Keratinocyte (primary cell): ENCODE measurements around the gene ALK. TPM values are rescaled to one million over a fixed set of nuclear protein-coding genes. Genes with fewer than 3 reads are reported as not detected.
"Not testable (repeated sequence)": the region's sequence is repeated elsewhere in the genome, so short reads cannot be mapped to it uniquely, and the experiment has no call there.

Experiments used
- DNase-seq: peaks from one replicate; pipeline ENCODE4 v3.0.0-alpha.2; 2011; ENCODE audit warnings: low read depth, missing footprints, low spot score
- FAIRE-seq: peaks from 2 replicates; lab custom pipeline; 2011; peaks lifted over from hg19 to GRCh38; lab: Jason Lieb, UNC
- H2AFZ ChIP-seq: 2 replicates; pipeline ENCODE4 v1.6.0; 2012; ENCODE audit warnings: low read length, control low read depth, inconsistent platforms; ENCODE audit not compliant: control insufficient read depth
- H3K27ac ChIP-seq: 2 replicates; pipeline ENCODE4 v1.5.1; 2011; ENCODE audit warnings: low read length; ENCODE audit not compliant: control insufficient read depth, insufficient read depth
- H3K27me3 ChIP-seq: 3 replicates; pipeline ENCODE4 v1.6.0; 2011; ENCODE audit warnings: low read length; ENCODE audit not compliant: control insufficient read depth, insufficient read depth; ENCODE audit errors: extremely low read depth
- H3K36me3 ChIP-seq, 2 experiments: 2 replicates in 1 of 2; 3 replicates in 1 of 2; pipeline ENCODE4 v1.5.1; 2011; ENCODE audit warnings: low read length in 2 of 2, mild to moderate bottlenecking in 1 of 2; ENCODE audit not compliant: control insufficient read depth in 2 of 2, insufficient read depth in 2 of 2; ENCODE audit errors: extremely low read depth in 1 of 2
- H3K4me1 ChIP-seq: 3 replicates; pipeline ENCODE4 v1.5.1; 2011; ENCODE audit warnings: low read length; ENCODE audit not compliant: control insufficient read depth, insufficient read depth; ENCODE audit errors: extremely low read depth
- H3K4me2 ChIP-seq: 3 replicates; pipeline ENCODE4 v1.6.0; 2011; ENCODE audit warnings: low read depth, low read length; ENCODE audit not compliant: control insufficient read depth, insufficient read depth; ENCODE audit errors: extremely low read depth
- H3K4me3 ChIP-seq, 3 experiments: fragments of 200-600 bp in 1 of 3; sonication (generic) in 1 of 3; 2 replicates in 2 of 3; 3 replicates in 1 of 3; pipeline ENCODE4 v1.5.1; 2011 to 2016; ENCODE audit warnings: low read length in 3 of 3, mild to moderate bottlenecking in 3 of 3, control low read depth in 2 of 3, inconsistent platforms in 1 of 3, low read depth in 1 of 3, mixed read lengths in 1 of 3, mixed run types in 1 of 3, moderate library complexity in 1 of 3; ENCODE audit not compliant: control insufficient read depth in 2 of 3, insufficient read depth in 2 of 3; ENCODE audit errors: extremely low read depth in 1 of 3
- H3K79me2 ChIP-seq: 2 replicates; pipeline ENCODE4 v1.6.0; 2012; ENCODE audit warnings: low read length; ENCODE audit not compliant: control insufficient read depth, insufficient read depth
- H3K9ac ChIP-seq: 3 replicates; pipeline ENCODE4 v1.6.0; 2011; ENCODE audit warnings: low read length; ENCODE audit not compliant: control insufficient read depth, insufficient read depth; ENCODE audit errors: extremely low read depth
- H3K9me1 ChIP-seq: 3 replicates; pipeline ENCODE4 v1.6.0; 2011; ENCODE audit warnings: low read length; ENCODE audit not compliant: control insufficient read depth, insufficient read depth; ENCODE audit errors: extremely low read depth
- H3K9me3 ChIP-seq: 2 replicates; pipeline ENCODE4 v1.5.1; 2012; ENCODE audit warnings: low read depth, low read length; ENCODE audit not compliant: control insufficient read depth
- H4K20me1 ChIP-seq: 3 replicates; pipeline ENCODE4 v1.6.0; 2011; ENCODE audit warnings: low read length; ENCODE audit not compliant: control insufficient read depth, insufficient read depth; ENCODE audit errors: extremely low read depth
- CTCF ChIP-seq, 3 experiments: IDR thresholded peaks in 1 of 3; conservative IDR thresholded peaks in 1 of 3; optimal IDR thresholded peaks in 1 of 3; 2 replicates in 2 of 3; 3 replicates in 1 of 3; pipeline versions ENCODE3 to v1.5.1; 2011; ENCODE audit warnings: low read length in 3 of 3, mild to moderate bottlenecking in 3 of 3, moderate library complexity in 2 of 3, control low read depth in 1 of 3, inconsistent platforms in 1 of 3; ENCODE audit not compliant: insufficient read depth in 2 of 3; ENCODE audit errors: extremely low read depth in 1 of 3
- EZH2 ChIP-seq: IDR thresholded peaks from one replicate; pipeline ENCODE4 v1.6.1; 2012; ENCODE audit warnings: inconsistent platforms, mild to moderate bottlenecking, low read length, moderate library complexity
- dilution Hi-C: fragments of 300-500 bp; cut with MboI; formaldehyde crosslinking; loops from one replicate; pipeline ENCODE4 v1.7.0; 2020; ENCODE audit warnings: low sequenced_read_pairs; ENCODE audit not compliant: extremely low pct_ligation_motif_present
- polyA plus RNA-seq, 5 experiments: library from polyadenylated mRNA; depleted of rRNA in 3 of 5; stranded (reverse) in 3 of 5; stranded (forward) in 1 of 5; unstranded in 1 of 5; fragments of >200 nt; gene quantifications; 1 replicate in 1 of 5; 2 replicates in 3 of 5; 3 replicates in 1 of 5; pipeline versions ENCODE4 v1.2.1 to v1.2.3, GENCODE V29; 2011 to 2012; ENCODE audit warnings: missing spikeins in 2 of 5, low read depth in 1 of 5, low replicate concordance in 1 of 5

The ALK gene
- polyA plus RNA-seq, 1 donor (not counting 4 experiments of a cell fraction or from before 2014, with no cell fraction given) = not detected

GRCh38 chr2:29751390-29751789, 170.0 kb downstream of the ALK start:
- no peak for FAIRE-seq
- Histone ChIP-seq H3K9ac (no peak overlapping the region), H3K27me3 (peaks cover 3% of the 10 kb centered on the region), H3K9me3 (no peaks in the 10 kb centered on the region), H3K4me2 (no peak overlapping the region), H4K20me1 (no peaks in the 10 kb centered on the region), H2AFZ (no peak overlapping the region), H3K36me3 (no peaks in the 10 kb centered on the region), H3K4me3 (no peak overlapping the region), H3K4me1 (peaks cover 19% of the 10 kb centered on the region), H3K79me2 (no peaks in the 10 kb centered on the region), H3K27ac (no peak overlapping the region), H3K9me1 (no peaks in the 10 kb centered on the region)
- TF ChIP-seq EZH2 = no peak
- no peak for TF ChIP-seq CTCF (optimal IDR thresholded peaks at IDR 0.05 in 1 of 3, IDR thresholded peaks at IDR 0.05 in 1 of 3, conservative IDR thresholded peaks at IDR 0.05 in 1 of 3; ENCODE audit: extremely low read depth in 1 of 3, insufficient read depth in 2 of 3, low read length in 3 of 3)
- dilution Hi-C loops = no loop called here
- DNase-seq = no peak

- H3K36me3 ChIP-seq, FAIRE-seq, H3K9me1 ChIP-seq, H2AFZ ChIP-seq, H3K9ac ChIP-seq, H3K4me3 ChIP-seq, H3K27ac ChIP-seq, H3K4me2 ChIP-seq, H3K79me2 ChIP-seq, DNase-seq, dilution Hi-C loops, H3K9me3 ChIP-seq, H4K20me1 ChIP-seq, H3K27me3 ChIP-seq: not testable (repeated sequence)
- peaks cover 19% of the 10 kb centered on the region for H3K4me1 ChIP-seq
Measured at GRCh38 chr2:29750463-29750862, 170.9 kb downstream of the ALK start.

- Histone ChIP-seq H3K27ac (no peak overlapping the region), H3K9ac (no peak overlapping the region), H3K9me1 (no peaks in the 10 kb centered on the region), H3K36me3 (no peaks in the 10 kb centered on the region), H3K4me1 (peaks cover 19% of the 10 kb centered on the region), H3K4me3 (no peak overlapping the region), H2AFZ (no peak overlapping the region), H3K79me2 (no peaks in the 10 kb centered on the region), H4K20me1 (no peaks in the 10 kb centered on the region), H3K4me2 (no peak overlapping the region), H3K9me3 (no peaks in the 10 kb centered on the region), H3K27me3 (peaks cover 3% of the 10 kb centered on the region)
- no peak for DNase-seq
- dilution Hi-C loops = no loop called here
- TF ChIP-seq EZH2 = no peak
- TF ChIP-seq CTCF (optimal IDR thresholded peaks at IDR 0.05 in 1 of 3, IDR thresholded peaks at IDR 0.05 in 1 of 3, conservative IDR thresholded peaks at IDR 0.05 in 1 of 3; ENCODE audit: extremely low read depth in 1 of 3, insufficient read depth in 2 of 3, low read length in 3 of 3) = no peak
- no peak for FAIRE-seq
Measured at GRCh38 chr2:29749843-29750242, 171.5 kb downstream of the ALK start.
